Liver (tissue), 9 donors: ENCODE data around the gene GEMIN8. TPM values are rescaled to one million over a fixed set of nuclear protein-coding genes. Genes with fewer than 3 reads are reported as not detected.

Source experiments
- DNase-seq: peaks from one replicate; pipeline ENCODE4 v3.0.0-alpha.2; 2017; ENCODE audit warnings: low spot score
- H3K27ac ChIP-seq, 2 donors: one replicate each; pipeline ENCODE4 v1.7.0; 2013; ENCODE audit warnings: inconsistent platforms in 2 of 2, low read length in 2 of 2, control low read depth in 1 of 2, low read depth in 1 of 2, mild to moderate bottlenecking in 1 of 2
- H3K27me3 ChIP-seq, 4 donors: one replicate each; pipeline versions ENCODE4 v1.6.1 to v1.7.0; 2013; ENCODE audit warnings: low read length in 3 of 4, inconsistent platforms in 1 of 4, mild to moderate bottlenecking in 1 of 4, moderate library complexity in 1 of 4; ENCODE audit not compliant: control insufficient read depth in 4 of 4, insufficient read depth in 4 of 4
- H3K36me3 ChIP-seq, 4 donors: one replicate each; pipeline versions ENCODE4 v1.6.1 to v1.7.0; 2013; ENCODE audit warnings: low read length in 3 of 4, mild to moderate bottlenecking in 3 of 4, low read depth in 1 of 4, moderate library complexity in 1 of 4; ENCODE audit not compliant: control insufficient read depth in 4 of 4, insufficient read depth in 3 of 4
- H3K4me1 ChIP-seq, 4 donors: one replicate each; pipeline versions ENCODE4 v1.6.1 to v1.7.0; 2013; ENCODE audit warnings: low read length in 3 of 4, mild to moderate bottlenecking in 3 of 4, moderate library complexity in 1 of 4; ENCODE audit not compliant: control insufficient read depth in 4 of 4, insufficient read depth in 4 of 4
- H3K4me3 ChIP-seq, 3 donors: one replicate each; pipeline versions ENCODE4 v1.6.1 to v1.7.0; 2013; ENCODE audit warnings: low read length in 3 of 3, control low read depth in 1 of 3, low read depth in 1 of 3, mild to moderate bottlenecking in 1 of 3
- H3K9ac ChIP-seq, 2 donors: one replicate each; pipeline ENCODE4 v1.7.0; 2013; ENCODE audit warnings: low read length in 2 of 2, mild to moderate bottlenecking in 2 of 2, moderate library complexity in 2 of 2, control low read depth in 1 of 2, low read depth in 1 of 2
- H3K9me3 ChIP-seq, 4 donors: one replicate each; pipeline versions ENCODE4 v1.6.1 to v1.7.0; 2013; ENCODE audit warnings: low read length in 3 of 4; ENCODE audit not compliant: control insufficient read depth in 4 of 4
- ATF3 ChIP-seq: IDR thresholded peaks from 2 replicates; pipeline ENCODE4 v1.6.1; 2016; ENCODE audit warnings: antibody characterized with exemption
- FOXA1 ChIP-seq: IDR thresholded peaks from 2 replicates; pipeline ENCODE4 v1.6.1; 2016; ENCODE audit warnings: antibody characterized with exemption
- FOXA2 ChIP-seq: IDR thresholded peaks from 2 replicates; pipeline ENCODE4 v1.6.1; 2016; ENCODE audit warnings: antibody characterized with exemption
- GABPA ChIP-seq, 2 donors: IDR thresholded peaks in 1 of 2; conservative IDR thresholded peaks in 1 of 2; 2 replicates each; pipeline ENCODE4 v1.6.1; 2016; ENCODE audit warnings: antibody characterized with exemption in 2 of 2, mild to moderate bottlenecking in 1 of 2, moderate library complexity in 1 of 2
- HNF4A ChIP-seq, 2 donors: conservative IDR thresholded peaks; 2 replicates each; pipeline ENCODE4 v1.6.1; 2016; ENCODE audit warnings: antibody characterized with exemption in 2 of 2, mild to moderate bottlenecking in 2 of 2
- HNF4G ChIP-seq: IDR thresholded peaks from 2 replicates; pipeline ENCODE4 v1.6.1; 2016; ENCODE audit warnings: antibody characterized with exemption
- JUND ChIP-seq, 2 donors: IDR thresholded peaks; 2 replicates each; pipeline ENCODE4 v1.6.1; 2016; ENCODE audit warnings: antibody characterized with exemption in 2 of 2
- MAX ChIP-seq: IDR thresholded peaks from 2 replicates; pipeline ENCODE4 v1.6.1; 2016; ENCODE audit warnings: antibody characterized with exemption
- NR2F2 ChIP-seq: IDR thresholded peaks from 2 replicates; pipeline ENCODE4 v1.6.1; 2016; ENCODE audit warnings: antibody characterized with exemption
- RAD21 ChIP-seq, 2 donors: IDR thresholded peaks; 2 replicates each; pipeline ENCODE4 v1.6.1; 2016; ENCODE audit warnings: antibody characterized with exemption in 2 of 2, mild to moderate bottlenecking in 2 of 2
- REST ChIP-seq: IDR thresholded peaks from 2 replicates; pipeline ENCODE4 v1.6.1; 2016; ENCODE audit warnings: antibody characterized with exemption, mild to moderate bottlenecking
- RXRA ChIP-seq, 2 donors: IDR thresholded peaks; 2 replicates each; pipeline ENCODE4 v1.6.1; 2017 to 2018; ENCODE audit warnings: antibody characterized with exemption in 2 of 2, mild to moderate bottlenecking in 1 of 2
- SP1 ChIP-seq: IDR thresholded peaks from 2 replicates; pipeline ENCODE4 v1.6.1; 2018; ENCODE audit warnings: antibody characterized with exemption, mild to moderate bottlenecking
- TAF1 ChIP-seq: conservative IDR thresholded peaks from 2 replicates; pipeline ENCODE4 v1.6.1; 2016; ENCODE audit warnings: antibody characterized with exemption, mild to moderate bottlenecking
- YY1 ChIP-seq: IDR thresholded peaks from 2 replicates; pipeline ENCODE4 v1.6.1; 2016; ENCODE audit warnings: antibody characterized with exemption, mild to moderate bottlenecking
- ZBTB33 ChIP-seq: IDR thresholded peaks from 2 replicates; pipeline ENCODE4 v1.6.1; 2016; ENCODE audit warnings: antibody characterized with exemption
- WGBS: extraction: QIAGEN DNeasy Blood & Tissue Kit; methylation state at CpG from one replicate; pipeline ENCODE4 v1.1.7; 2013; 5-methylcytosine and 5-hydroxymethylcytosine counted together
- polyA plus RNA-seq, 2 donors: library from polyadenylated mRNA; stranded (reverse) in 1 of 2; unstranded in 1 of 2; fragments of 200-250 nt in 1 of 2; fragments of >200 nt in 1 of 2; fragmentation: Nextera tagmentation in 1 of 2; extraction: Ambion mirVana in 1 of 2; gene quantifications; one replicate each; pipeline versions ENCODE4 v1.2.1 to v1.2.3, GENCODE V29; 2013 to 2015
- total RNA-seq, 2 donors: library from RNA; depleted of rRNA; stranded (reverse); fragments of >200 nt; gene quantifications; one replicate each; pipeline ENCODE4 v1.2.3, GENCODE V29; 2014
- donor health status: healthy.
- donor health status: healthy.
- donor health status: healthy.
- donor health status: healthy.
- donor health status: healthy.

GEMIN8 gene
- total and polyA plus RNA-seq, 4 donors: 5.6 to 11.7 (median 9.1) TPM

- Histone ChIP-seq H3K4me1 (no peaks in the 10 kb centered on the region), H3K36me3 (peaks cover 0 to 5% (median 1%) of the 10 kb centered on the region in 4 donors), H3K9me3 (peaks cover 0 to 3% (median 0%) of the 10 kb centered on the region in 4 donors), H3K27me3 (no peaks in the 10 kb centered on the region), H3K27ac (no peak overlapping the region), H3K9ac (no peak overlapping the region), H3K4me3 (no peak overlapping the region)
- TF ChIP-seq GABPA (IDR thresholded peaks at IDR 0.05 in 1 of 2, conservative IDR thresholded peaks at IDR 0.05 in 1 of 2) (no peak), JUND (IDR thresholded peaks at IDR 0.05) (no peak), FOXA2 (no peak), FOXA1 (no peak), REST (no peak), YY1 (no peak), RXRA (IDR thresholded peaks at IDR 0.05) (no peak), NR2F2 (no peak), ZBTB33 (no peak), ATF3 (no peak), SP1 (no peak), HNF4A (conservative IDR thresholded peaks at IDR 0.05) (no peak), RAD21 (IDR thresholded peaks at IDR 0.05) (no peak), TAF1 (no peak), MAX (no peak)
- WGBS: 93% methylated on average over 4 of the region's 4 CpGs
- no peak for DNase-seq
Measured at GRCh38 chrX:14013054-14013453, 16.6 kb downstream of the GEMIN8 start.

GRCh38 chrX:14010566-14010965 is 19.1 kb downstream of the GEMIN8 start:
- no peak for DNase-seq
- peaks cover 0 to 3% (median 0%) of the 10 kb centered on the region in 4 donors for H3K9me3 ChIP-seq
- no peaks in the 10 kb centered on the region for H3K4me1 ChIP-seq
- H3K4me3 ChIP-seq: no peak overlapping the region
- no peak overlapping the region for H3K27ac ChIP-seq
- H3K36me3 ChIP-seq: peaks cover 0 to 7% (median 1%) of the 10 kb centered on the region in 4 donors
- no peaks in the 10 kb centered on the region for H3K27me3 ChIP-seq
- TF ChIP-seq ZBTB33 (no peak), RAD21 (IDR thresholded peaks at IDR 0.05) (no peak), RXRA (IDR thresholded peaks at IDR 0.05) (no peak), HNF4A (conservative IDR thresholded peaks at IDR 0.05) (no peak), HNF4G (no peak), MAX (no peak), SP1 (no peak), GABPA (IDR thresholded peaks at IDR 0.05 in 1 of 2, conservative IDR thresholded peaks at IDR 0.05 in 1 of 2) (no peak)
- H3K9ac ChIP-seq: no peak overlapping the region
- 98% methylated on average over 3 of the region's 3 CpGs for WGBS
